Fibroblast of lung (primary cell): ENCODE data around the gene AMZ2. TPM values are rescaled to one million over a fixed set of nuclear protein-coding genes. Genes with fewer than 3 reads are reported as not detected.
A peak's percentile ranks its signal among the peaks of the same experiment; 100 is the strongest.
"Not testable (repeated sequence)": the region's sequence is repeated elsewhere in the genome, so short reads cannot be mapped to it uniquely, and the experiment has no call there.

Source experiments
- DNase-seq, 2 donors: peaks; one replicate each; pipeline versions ENCODE4 v3.0.0 to v3.0.0-alpha.2; 2010; ENCODE audit warnings: low read depth in 2 of 2
- H2AFZ ChIP-seq: 2 replicates; pipeline ENCODE4 v1.5.1; 2012; ENCODE audit warnings: low read length, control low read depth, inconsistent platforms
- H3K27ac ChIP-seq: 2 replicates; pipeline ENCODE4 v1.5.1; 2011; ENCODE audit warnings: low read length, control low read depth; ENCODE audit not compliant: insufficient read depth
- H3K27me3 ChIP-seq: 2 replicates; pipeline ENCODE4 v1.5.1; 2011; ENCODE audit warnings: mild to moderate bottlenecking, low read length; ENCODE audit not compliant: control insufficient read depth, insufficient read depth
- H3K36me3 ChIP-seq: 2 replicates; pipeline ENCODE4 v1.5.1; 2011; ENCODE audit warnings: low read length; ENCODE audit not compliant: control insufficient read depth, insufficient read depth
- H3K4me1 ChIP-seq: 2 replicates; pipeline ENCODE4 v1.5.1; 2011; ENCODE audit warnings: low read length; ENCODE audit not compliant: control insufficient read depth, insufficient read depth; ENCODE audit errors: extremely low read depth
- H3K4me2 ChIP-seq: 2 replicates; pipeline ENCODE4 v1.5.1; 2011; ENCODE audit warnings: low read length, control low read depth; ENCODE audit not compliant: insufficient read depth; ENCODE audit errors: extremely low read depth
- H3K4me3 ChIP-seq, 4 experiments: fragments of 200-600 bp in 1 of 4; sonication (generic) in 1 of 4; replicated peaks in 1 of 4; 2 replicates each; pipeline ENCODE4 v1.5.1; 2011 to 2016; ENCODE audit warnings: low read length in 4 of 4, low read depth in 3 of 4, mild to moderate bottlenecking in 3 of 4, control low read depth in 2 of 4, inconsistent platforms in 1 of 4, mixed read lengths in 1 of 4; ENCODE audit not compliant: insufficient read depth in 1 of 4; ENCODE audit errors: control extremely low read depth in 1 of 4
- H3K79me2 ChIP-seq: 2 replicates; pipeline ENCODE4 v1.5.1; 2012; ENCODE audit warnings: mild to moderate bottlenecking, low read length, inconsistent platforms; ENCODE audit not compliant: control insufficient read depth, insufficient read depth
- H3K9ac ChIP-seq: 2 replicates; pipeline ENCODE4 v1.5.1; 2011; ENCODE audit warnings: mild to moderate bottlenecking, low read length, control low read depth; ENCODE audit not compliant: insufficient read depth
- H3K9me3 ChIP-seq: 2 replicates; pipeline ENCODE4 v1.5.1; 2012; ENCODE audit warnings: low read depth, low read length; ENCODE audit not compliant: control insufficient read depth, insufficient read depth
- H4K20me1 ChIP-seq: 2 replicates; pipeline ENCODE4 v1.5.1; 2011; ENCODE audit warnings: low read length; ENCODE audit not compliant: control insufficient read depth, insufficient read depth; ENCODE audit errors: extremely low read depth
- CTCF ChIP-seq, 2 donors: IDR thresholded peaks in 1 of 2; conservative IDR thresholded peaks in 1 of 2; 1 replicate in 1 of 2; 2 replicates in 1 of 2; pipeline ENCODE4 v1.5.1; 2011 to 2012; ENCODE audit warnings: low read length in 2 of 2, control low read depth in 1 of 2, inconsistent platforms in 1 of 2, low read depth in 1 of 2, mild to moderate bottlenecking in 1 of 2
- EZH2 ChIP-seq: IDR thresholded peaks from 2 replicates; pipeline ENCODE4 v1.5.1; 2012; ENCODE audit warnings: low read length, control low read depth, mild to moderate bottlenecking; ENCODE audit errors: missing control alignments
- polyA plus RNA-seq, 2 donors: library from polyadenylated mRNA; depleted of rRNA in 1 of 2; stranded (reverse) in 1 of 2; unstranded in 1 of 2; fragments of >200 nt; gene quantifications; 2 replicates each; pipeline ENCODE4 v1.2.1, GENCODE V29; 2011 to 2012; ENCODE audit warnings: missing spikeins in 1 of 2
- total RNA-seq: library from RNA; depleted of rRNA; stranded (reverse); fragments of >200 nt; gene quantifications from 2 replicates; pipeline ENCODE4 v1.2.1, GENCODE V29; 2014

AMZ2 gene
- total and polyA plus RNA-seq, 2 donors (not counting 1 experiment from before 2014, with no cell fraction given): 85.9 to 119 TPM

- H3K4me2 ChIP-seq: no peak overlapping the region
- no peaks in the 10 kb centered on the region for H3K9me3 ChIP-seq
- DNase-seq: no peak
- peaks cover 2% of the 10 kb centered on the region for H3K36me3 ChIP-seq
- H4K20me1 ChIP-seq: no peaks in the 10 kb centered on the region
- H3K27me3 ChIP-seq: no peaks in the 10 kb centered on the region
- no peak overlapping the region for H3K9ac ChIP-seq
- no peak overlapping the region for H2AFZ ChIP-seq
- H3K4me3 ChIP-seq: no peak overlapping the region
- no peak for TF ChIP-seq CTCF (conservative IDR thresholded peaks at IDR 0.05 in 1 of 2, IDR thresholded peaks at IDR 0.05 in 1 of 2; ENCODE audit: low read depth in 1 of 2, low read length in 2 of 2)
- TF ChIP-seq EZH2: no peak
- H3K27ac ChIP-seq: no peak overlapping the region
- no peaks in the 10 kb centered on the region for H3K4me1 ChIP-seq
- H3K79me2 ChIP-seq: no peaks in the 10 kb centered on the region
Measured at GRCh38 chr17:68255731-68256538, 8.1 kb downstream of the AMZ2 start.

- H3K27ac ChIP-seq, H3K79me2 ChIP-seq, H3K4me2 ChIP-seq, H3K27me3 ChIP-seq, H3K4me3 ChIP-seq, H2AFZ ChIP-seq, H3K36me3 ChIP-seq, H3K9ac ChIP-seq, H4K20me1 ChIP-seq, H3K4me1 ChIP-seq, H3K9me3 ChIP-seq: not testable (repeated sequence)
- peak in 1 of 2 donors; percentile 23 for DNase-seq
Measured at GRCh38 chr17:68256701-68257100, 8.9 kb downstream of the AMZ2 start.

- Histone ChIP-seq H3K27ac (no peak overlapping the region), H3K9me3 (no peaks in the 10 kb centered on the region), H3K4me3 (no peak overlapping the region), H3K4me2 (no peak overlapping the region), H3K36me3 (peaks cover 2% of the 10 kb centered on the region), H4K20me1 (no peaks in the 10 kb centered on the region), H3K27me3 (no peaks in the 10 kb centered on the region), H3K9ac (no peak overlapping the region), H2AFZ (no peak overlapping the region), H3K4me1 (no peaks in the 10 kb centered on the region), H3K79me2 (no peaks in the 10 kb centered on the region)
- no peak for TF ChIP-seq EZH2
- no peak for TF ChIP-seq CTCF (conservative IDR thresholded peaks at IDR 0.05 in 1 of 2, IDR thresholded peaks at IDR 0.05 in 1 of 2; ENCODE audit: low read depth in 1 of 2, low read length in 2 of 2)
- DNase-seq: no peak
Measured at GRCh38 chr17:68257934-68258333, 10.1 kb downstream of the AMZ2 start.

- Histone ChIP-seq H3K27ac (peak overlapping the region; percentile 47), H3K4me3 (peak overlapping the region in 2 of 4 experiments; percentile 6 to 27), H3K9ac (peak overlapping the region; percentile 1), H3K4me2 (peak overlapping the region; percentile 1)
- H3K79me2 ChIP-seq, H3K4me1 ChIP-seq, H3K27me3 ChIP-seq, H4K20me1 ChIP-seq, H2AFZ ChIP-seq, H3K36me3 ChIP-seq, H3K9me3 ChIP-seq: not testable (repeated sequence)
- DNase-seq: peak; percentile 28 to 33
Measured at GRCh38 chr17:68258890-68259647, 11.2 kb downstream of the AMZ2 start.

GRCh38 chr17:68259648-68259951 is 11.8 kb downstream of the AMZ2 start:
- H3K9me3 ChIP-seq, H3K27ac ChIP-seq, H3K4me1 ChIP-seq, H4K20me1 ChIP-seq, H3K27me3 ChIP-seq, H3K36me3 ChIP-seq, H2AFZ ChIP-seq, H3K4me2 ChIP-seq, H3K9ac ChIP-seq, DNase-seq, H3K79me2 ChIP-seq: not testable (repeated sequence)
- peak overlapping the region in 1 of 4 experiments; percentile 3 for H3K4me3 ChIP-seq
